ENCODE measurements around the gene USO1. TPM values are rescaled to one million over a fixed set of nuclear protein-coding genes. Genes with fewer than 3 reads are reported as not detected.

The USO1 gene
- total and polyA plus RNA-seq, 2 of the 8 experiments (the other 6 are each of a cell fraction or from before 2014, with no cell fraction given): 57.3 to 198 TPM

GRCh38 chr4:75699299-75699698 lies 25.1 kb upstream of the USO1 start (continued):
- TF ChIP-seq, protein P1, sequence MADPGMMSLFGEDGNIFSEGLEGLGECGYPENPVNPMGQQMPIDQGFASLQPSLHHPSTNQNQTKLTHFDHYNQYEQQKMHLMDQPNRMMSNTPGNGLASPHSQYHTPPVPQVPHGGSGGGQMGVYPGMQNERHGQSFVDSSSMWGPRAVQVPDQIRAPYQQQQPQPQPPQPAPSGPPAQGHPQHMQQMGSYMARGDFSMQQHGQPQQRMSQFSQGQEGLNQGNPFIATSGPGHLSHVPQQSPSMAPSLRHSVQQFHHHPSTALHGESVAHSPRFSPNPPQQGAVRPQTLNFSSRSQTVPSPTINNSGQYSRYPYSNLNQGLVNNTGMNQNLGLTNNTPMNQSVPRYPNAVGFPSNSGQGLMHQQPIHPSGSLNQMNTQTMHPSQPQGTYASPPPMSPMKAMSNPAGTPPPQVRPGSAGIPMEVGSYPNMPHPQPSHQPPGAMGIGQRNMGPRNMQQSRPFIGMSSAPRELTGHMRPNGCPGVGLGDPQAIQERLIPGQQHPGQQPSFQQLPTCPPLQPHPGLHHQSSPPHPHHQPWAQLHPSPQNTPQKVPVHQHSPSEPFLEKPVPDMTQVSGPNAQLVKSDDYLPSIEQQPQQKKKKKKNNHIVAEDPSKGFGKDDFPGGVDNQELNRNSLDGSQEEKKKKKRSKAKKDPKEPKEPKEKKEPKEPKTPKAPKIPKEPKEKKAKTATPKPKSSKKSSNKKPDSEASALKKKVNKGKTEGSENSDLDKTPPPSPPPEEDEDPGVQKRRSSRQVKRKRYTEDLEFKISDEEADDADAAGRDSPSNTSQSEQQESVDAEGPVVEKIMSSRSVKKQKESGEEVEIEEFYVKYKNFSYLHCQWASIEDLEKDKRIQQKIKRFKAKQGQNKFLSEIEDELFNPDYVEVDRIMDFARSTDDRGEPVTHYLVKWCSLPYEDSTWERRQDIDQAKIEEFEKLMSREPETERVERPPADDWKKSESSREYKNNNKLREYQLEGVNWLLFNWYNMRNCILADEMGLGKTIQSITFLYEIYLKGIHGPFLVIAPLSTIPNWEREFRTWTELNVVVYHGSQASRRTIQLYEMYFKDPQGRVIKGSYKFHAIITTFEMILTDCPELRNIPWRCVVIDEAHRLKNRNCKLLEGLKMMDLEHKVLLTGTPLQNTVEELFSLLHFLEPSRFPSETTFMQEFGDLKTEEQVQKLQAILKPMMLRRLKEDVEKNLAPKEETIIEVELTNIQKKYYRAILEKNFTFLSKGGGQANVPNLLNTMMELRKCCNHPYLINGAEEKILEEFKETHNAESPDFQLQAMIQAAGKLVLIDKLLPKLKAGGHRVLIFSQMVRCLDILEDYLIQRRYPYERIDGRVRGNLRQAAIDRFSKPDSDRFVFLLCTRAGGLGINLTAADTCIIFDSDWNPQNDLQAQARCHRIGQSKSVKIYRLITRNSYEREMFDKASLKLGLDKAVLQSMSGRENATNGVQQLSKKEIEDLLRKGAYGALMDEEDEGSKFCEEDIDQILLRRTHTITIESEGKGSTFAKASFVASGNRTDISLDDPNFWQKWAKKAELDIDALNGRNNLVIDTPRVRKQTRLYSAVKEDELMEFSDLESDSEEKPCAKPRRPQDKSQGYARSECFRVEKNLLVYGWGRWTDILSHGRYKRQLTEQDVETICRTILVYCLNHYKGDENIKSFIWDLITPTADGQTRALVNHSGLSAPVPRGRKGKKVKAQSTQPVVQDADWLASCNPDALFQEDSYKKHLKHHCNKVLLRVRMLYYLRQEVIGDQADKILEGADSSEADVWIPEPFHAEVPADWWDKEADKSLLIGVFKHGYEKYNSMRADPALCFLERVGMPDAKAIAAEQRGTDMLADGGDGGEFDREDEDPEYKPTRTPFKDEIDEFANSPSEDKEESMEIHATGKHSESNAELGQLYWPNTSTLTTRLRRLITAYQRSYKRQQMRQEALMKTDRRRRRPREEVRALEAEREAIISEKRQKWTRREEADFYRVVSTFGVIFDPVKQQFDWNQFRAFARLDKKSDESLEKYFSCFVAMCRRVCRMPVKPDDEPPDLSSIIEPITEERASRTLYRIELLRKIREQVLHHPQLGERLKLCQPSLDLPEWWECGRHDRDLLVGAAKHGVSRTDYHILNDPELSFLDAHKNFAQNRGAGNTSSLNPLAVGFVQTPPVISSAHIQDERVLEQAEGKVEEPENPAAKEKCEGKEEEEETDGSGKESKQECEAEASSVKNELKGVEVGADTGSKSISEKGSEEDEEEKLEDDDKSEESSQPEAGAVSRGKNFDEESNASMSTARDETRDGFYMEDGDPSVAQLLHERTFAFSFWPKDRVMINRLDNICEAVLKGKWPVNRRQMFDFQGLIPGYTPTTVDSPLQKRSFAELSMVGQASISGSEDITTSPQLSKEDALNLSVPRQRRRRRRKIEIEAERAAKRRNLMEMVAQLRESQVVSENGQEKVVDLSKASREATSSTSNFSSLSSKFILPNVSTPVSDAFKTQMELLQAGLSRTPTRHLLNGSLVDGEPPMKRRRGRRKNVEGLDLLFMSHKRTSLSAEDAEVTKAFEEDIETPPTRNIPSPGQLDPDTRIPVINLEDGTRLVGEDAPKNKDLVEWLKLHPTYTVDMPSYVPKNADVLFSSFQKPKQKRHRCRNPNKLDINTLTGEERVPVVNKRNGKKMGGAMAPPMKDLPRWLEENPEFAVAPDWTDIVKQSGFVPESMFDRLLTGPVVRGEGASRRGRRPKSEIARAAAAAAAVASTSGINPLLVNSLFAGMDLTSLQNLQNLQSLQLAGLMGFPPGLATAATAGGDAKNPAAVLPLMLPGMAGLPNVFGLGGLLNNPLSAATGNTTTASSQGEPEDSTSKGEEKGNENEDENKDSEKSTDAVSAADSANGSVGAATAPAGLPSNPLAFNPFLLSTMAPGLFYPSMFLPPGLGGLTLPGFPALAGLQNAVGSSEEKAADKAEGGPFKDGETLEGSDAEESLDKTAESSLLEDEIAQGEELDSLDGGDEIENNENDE (IDR thresholded peaks at IDR 0.05; ENCODE audit: insufficient replicate concordance, low read length): no peak
- TF ChIP-seq ZNF274 (IDR thresholded peaks at IDR 0.05; ENCODE audit: borderline replicate concordance, extremely low read depth, low read length) (no peak), POU5F1 (IDR thresholded peaks at IDR 0.05; ENCODE audit: low read depth, low read length) (no peak), CTBP2 (IDR thresholded peaks at IDR 0.05; ENCODE audit: borderline replicate concordance, insufficient read depth, insufficient read length, low read length) (no peak), EZH2 (IDR thresholded peaks at IDR 0.05; ENCODE audit: low read depth, low read length, severe bottlenecking) (no peak), PHF8 (conservative IDR thresholded peaks at IDR 0.05; ENCODE audit: low read depth, low read length) (no peak), BACH1 (IDR thresholded peaks at IDR 0.05; ENCODE audit: low read length) (no peak), USF2 (IDR thresholded peaks at IDR 0.05; ENCODE audit: low read length) (no peak)
